Astrocyte (in vitro differentiated cells and primary cell): Measurements from ENCODE around the gene SLC16A6.

Source experiments
- CTCF ChIP-seq: IDR thresholded peaks from 2 replicates; pipeline ENCODE4 v1.5.1; 2011; ENCODE audit warnings: low read depth, mild to moderate bottlenecking, inconsistent platforms, low read length, moderate library complexity; ENCODE audit not compliant: insufficient read depth
- EZH2 ChIP-seq: IDR thresholded peaks from 2 replicates; pipeline ENCODE4 v1.6.1; 2012; ENCODE audit warnings: mild to moderate bottlenecking, low read length, inconsistent platforms; ENCODE audit not compliant: insufficient read depth

DNA sequence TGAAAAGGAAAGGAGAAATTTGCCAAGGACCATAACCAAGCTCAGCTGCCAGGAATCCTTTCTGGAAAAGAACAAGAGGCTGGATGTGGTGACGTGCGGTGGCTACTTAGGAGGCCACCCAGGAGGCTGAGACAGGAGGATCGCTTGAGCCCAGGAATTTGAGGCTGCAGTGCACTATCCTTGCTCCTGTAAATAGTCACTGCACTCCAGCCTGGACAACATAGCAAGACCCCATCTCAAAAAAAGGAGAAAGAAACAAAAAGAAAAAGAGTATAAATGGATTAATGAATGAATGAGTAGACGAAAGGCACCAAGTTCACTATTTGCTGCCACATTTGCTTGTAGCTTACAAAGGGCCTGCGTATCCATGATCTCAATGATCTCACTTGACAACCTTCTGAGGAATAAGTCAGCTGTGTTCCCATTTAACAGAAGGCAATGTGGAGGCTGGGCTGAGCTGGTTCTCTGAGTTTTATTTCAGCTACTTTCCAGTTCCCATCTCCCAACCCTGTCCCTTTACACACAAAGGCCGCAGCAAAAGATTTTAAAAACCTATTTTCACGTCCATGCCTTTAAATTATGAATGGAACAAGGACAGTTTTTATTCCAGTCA, 30.1 kb upstream of the SLC16A6 start:
- TF ChIP-seq EZH2: no peak
- TF ChIP-seq CTCF: no peak
